Cerebellar nuclear complex (tissue), 1 donor: ENCODE results near the gene UGT1A1.
A peak's percentile ranks its signal among the peaks of the same experiment; 100 is the strongest.
"Not testable (repeated sequence)": the region's sequence is repeated elsewhere in the genome, so short reads cannot be mapped to it uniquely, and the experiment has no call there.

Experiments used
- DNase-seq, 2 experiments: peaks; one replicate each; lab custom pipeline; 2025; lab: John Stamatoyannopoulos, UW

UGT1A1 gene

GRCh38 chr2:233760043-233760442 is at the start of gene UGT1A1:
Gene UGT1A1 (plus strand): TSS chr2:233760270. CDS start chr2:233760288, 18 bp downstream.
- DNase-seq = no peak

- peak in 1 of 2 experiments; percentile 2 for DNase-seq
These were observed 48.6 kb upstream of the UGT1A1 start for GRCh38 chr2:233711312-233712008.

- no peak for DNase-seq
These were observed 47.3 kb upstream of the UGT1A1 start, which contains the start of gene UGT1A5 for GRCh38 chr2:233712611-233713261. Gene UGT1A5 (plus strand): TSS chr2:233712907. CDS start chr2:233712992, 85 bp downstream.

GRCh38 chr2:233713262-233713615 is 46.8 kb upstream of the UGT1A1 start:
- DNase-seq = no peak

- DNase-seq = no peak
These were observed 45.9 kb upstream of the UGT1A1 start for GRCh38 chr2:233714121-233714520.

GRCh38 chr2:233718552-233718951 is 41.5 kb upstream of the UGT1A1 start, which contains the start of gene UGT1A4:
Gene UGT1A4 (plus strand): TSS chr2:233718736. CDS start chr2:233718821, 85 bp downstream.
- DNase-seq = no peak

GRCh38 chr2:233728723-233729301 is 31.3 kb upstream of the UGT1A1 start, which contains the start of gene UGT1A3:
Gene UGT1A3 (plus strand): TSS chr2:233729042. CDS start chr2:233729127, 85 bp downstream.
- DNase-seq = no peak

- DNase-seq = not testable (repeated sequence)
These were observed 23.0 kb upstream of the UGT1A1 start for GRCh38 chr2:233736868-233737653.

- no peak for DNase-seq
These were observed 19.2 kb upstream of the UGT1A1 start for GRCh38 chr2:233740870-233741269.

GRCh38 chr2:233743464-233744259 is 16.4 kb upstream of the UGT1A1 start:
- DNase-seq = no peak

- DNase-seq = no peak
These were observed 14.9 kb upstream of the UGT1A1 start for GRCh38 chr2:233745073-233745755.

GRCh38 chr2:233745838-233746237 is 14.2 kb upstream of the UGT1A1 start:
- DNase-seq = not testable (repeated sequence)

- DNase-seq = no peak
These were observed 13.4 kb upstream of the UGT1A1 start for GRCh38 chr2:233746475-233747282.

GRCh38 chr2:233747283-233747544 is 12.9 kb upstream of the UGT1A1 start:
- no peak for DNase-seq

- DNase-seq = not testable (repeated sequence)
These were observed 9.4 kb upstream of the UGT1A1 start for GRCh38 chr2:233750689-233751088.

GRCh38 chr2:233751212-233752009 is 8.7 kb upstream of the UGT1A1 start:
- not testable (repeated sequence) for DNase-seq

GRCh38 chr2:233754872-233755611 is 5.0 kb upstream of the UGT1A1 start:
- DNase-seq = no peak

GRCh38 chr2:233756429-233757081 is 3.5 kb upstream of the UGT1A1 start:
- DNase-seq = no peak
